KBM-7 (cell line): Measurements from ENCODE around the gene WDR83.
A peak's percentile ranks its signal among the peaks of the same experiment; 100 is the strongest.
"Not testable (repeated sequence)": the region's sequence is repeated elsewhere in the genome, so short reads cannot be mapped to it uniquely, and the experiment has no call there.

Experiments
- DNase-seq: peaks from one replicate; pipeline ENCODE4 v3.0.0-alpha.2; 2015
- in situ Hi-C: fragments of 300-500 bp; cut with MboI; formaldehyde crosslinking; loops from 2 replicates; pipeline ENCODE4 v1.14.3; 2020; ENCODE audit warnings: low sequenced_read_pairs, low pct_unique_long_range_greater_than_20kb, mixed read lengths

WDR83 gene

GRCh38 chr19:12705169-12705568 lies 38.6 kb downstream of the WDR83 start:
- in situ Hi-C loops, result no loop called here
- DNase-seq, result no peak

GRCh38 chr19:12705654-12706331 lies 39.2 kb downstream of the WDR83 start:
- DNase-seq, result no peak
- in situ Hi-C loops, result no loop called here

DNA sequence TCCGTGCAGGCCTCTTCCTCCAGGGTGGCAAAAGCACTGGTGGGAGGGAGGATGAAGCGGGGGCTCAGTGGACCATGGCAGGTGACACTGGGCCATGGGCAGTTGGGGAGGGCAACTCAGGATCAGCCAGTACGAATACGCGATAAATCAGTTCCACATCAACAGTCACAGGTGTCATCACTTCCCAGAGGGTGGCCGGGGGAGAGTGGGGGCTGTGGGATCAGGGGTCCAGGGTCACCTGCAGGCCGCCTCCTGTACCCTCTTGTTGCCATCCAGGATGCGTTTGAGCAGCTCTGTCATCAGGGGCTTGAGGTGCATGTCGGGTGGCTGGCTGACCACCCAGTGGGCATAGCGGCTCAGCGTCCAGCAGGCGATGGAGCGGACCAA lies 39.7 kb downstream of the WDR83 start:
- in situ Hi-C loops, result no loop called here
- no peak for DNase-seq

DNA sequence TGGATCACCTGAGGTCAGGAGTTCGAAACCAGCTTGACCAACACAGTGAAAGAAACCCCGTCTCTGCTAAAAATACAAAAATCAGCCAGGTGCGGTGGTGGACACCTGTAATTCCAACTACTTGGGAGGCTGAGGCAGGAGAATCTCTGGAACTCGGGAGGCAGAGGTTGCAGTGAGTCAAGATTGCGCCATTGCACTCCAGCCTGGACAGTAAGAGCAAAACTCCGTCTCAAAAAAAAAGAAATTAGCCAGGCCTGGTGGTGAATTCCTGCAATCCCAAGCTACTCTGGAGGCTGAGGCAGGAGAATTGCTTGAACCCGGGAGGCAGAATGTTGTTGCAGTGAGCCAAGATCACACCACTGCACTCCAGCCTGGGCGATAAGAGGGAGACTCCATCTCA lies 42.0 kb downstream of the WDR83 start:
- DNase-seq, result no peak
- in situ Hi-C loops, result no loop called here

DNA sequence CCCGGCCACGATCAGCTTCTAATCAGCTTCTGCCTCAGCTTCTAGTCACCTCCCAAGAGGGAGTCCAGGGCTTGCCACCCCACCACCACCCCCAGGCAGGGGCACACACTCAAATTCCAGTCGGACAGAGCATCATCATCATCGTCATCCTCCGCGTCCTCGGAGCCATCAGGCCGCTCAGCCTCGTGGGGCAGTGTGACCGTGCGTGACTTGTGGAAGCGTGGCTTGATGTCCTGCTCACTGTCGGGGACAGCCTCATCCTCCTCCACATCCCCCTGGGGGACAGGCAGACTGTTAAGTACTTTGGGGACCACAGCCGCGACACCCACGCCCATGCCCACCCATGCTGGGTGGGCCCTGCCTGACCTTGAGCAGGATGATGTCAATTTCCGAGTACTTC lies 44.6 kb downstream of the WDR83 start:
- in situ Hi-C loops, result no loop called here
- no peak for DNase-seq

DNA sequence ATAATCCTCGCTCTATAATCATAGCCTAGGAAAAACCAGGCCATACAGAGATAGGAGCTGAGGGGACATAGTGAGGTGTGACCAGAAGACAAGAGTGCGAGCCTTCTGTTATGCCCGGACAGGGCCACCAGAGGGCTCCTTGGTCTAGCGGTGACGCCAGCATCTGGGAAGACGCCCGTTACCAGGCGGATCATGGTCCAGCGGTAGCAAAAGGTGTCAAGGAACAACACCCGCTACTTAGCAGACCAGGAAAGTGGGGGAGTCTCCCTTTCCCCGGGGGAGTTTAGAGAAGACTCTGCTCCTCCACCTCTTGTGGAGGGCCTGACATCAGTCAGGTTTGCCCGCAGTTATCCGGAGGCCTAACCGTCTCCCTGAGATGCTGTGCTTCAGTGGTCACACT lies 45.5 kb downstream of the WDR83 start:
- DNase-seq, in situ Hi-C loops: not testable (repeated sequence)

GRCh38 chr19:12713304-12713703 lies 46.7 kb downstream of the WDR83 start:
- DNase-seq, in situ Hi-C loops: not testable (repeated sequence)

GRCh38 chr19:12715102-12715501 lies 48.5 kb downstream of the WDR83 start:
- no peak for DNase-seq
- in situ Hi-C loops, result no loop called here

- in situ Hi-C loops, result no loop called here
- DNase-seq, result no peak
These were observed 49.3 kb downstream of the WDR83 start for GRCh38 chr19:12715929-12716328.

- in situ Hi-C loops, result no loop called here
- no peak for DNase-seq
These were observed 53.7 kb downstream of the WDR83 start for GRCh38 chr19:12720296-12720695.

- in situ Hi-C loops, result no loop called here
- DNase-seq, result no peak
These were observed 54.4 kb downstream of the WDR83 start for GRCh38 chr19:12720851-12721655.

GRCh38 chr19:12721656-12722565 lies 55.3 kb downstream of the WDR83 start:
- in situ Hi-C loops, result no loop called here
- DNase-seq, result peak; percentile 31

DNA sequence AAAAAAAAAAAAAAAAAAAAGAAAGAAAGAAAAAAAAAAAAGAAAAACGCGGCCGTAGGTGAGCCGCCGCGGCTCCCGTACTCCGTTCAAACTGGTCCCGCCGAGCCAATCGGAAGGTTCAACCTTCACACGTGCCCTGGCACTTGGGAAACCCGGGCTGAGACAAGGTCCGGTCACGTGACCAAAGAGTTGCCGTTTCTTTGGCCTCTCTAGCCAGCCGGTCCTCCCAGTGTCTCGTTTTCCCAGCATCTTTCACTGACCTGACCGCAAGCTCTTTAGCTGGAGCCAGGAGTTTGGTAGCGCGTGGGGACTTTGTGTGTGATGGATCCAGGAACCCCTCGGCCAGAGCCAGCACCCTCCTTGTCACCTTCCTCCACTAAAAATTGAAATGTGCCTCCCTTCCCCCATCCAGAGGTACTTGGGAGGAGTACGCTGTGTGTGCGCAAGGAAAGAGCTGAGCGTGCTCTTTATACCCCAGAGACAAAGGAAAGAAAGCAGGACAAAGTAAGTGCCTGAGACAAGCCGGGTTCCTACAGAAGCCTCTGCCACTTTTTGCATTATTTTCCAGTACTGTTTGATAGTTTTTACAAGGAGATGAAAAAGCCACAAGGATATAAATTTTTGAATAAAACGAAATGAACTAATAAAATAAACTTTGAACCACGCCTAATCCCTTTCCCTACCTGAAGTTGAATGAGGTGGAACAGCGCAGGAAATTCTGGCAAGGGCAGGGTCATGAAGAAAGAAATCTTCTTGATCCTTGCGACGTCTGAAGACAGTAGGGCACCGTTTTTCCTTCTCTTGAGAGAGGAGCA lies 56.2 kb downstream of the WDR83 start:
- in situ Hi-C loops, result no loop called here
- DNase-seq, result peak; percentile 98

DNA sequence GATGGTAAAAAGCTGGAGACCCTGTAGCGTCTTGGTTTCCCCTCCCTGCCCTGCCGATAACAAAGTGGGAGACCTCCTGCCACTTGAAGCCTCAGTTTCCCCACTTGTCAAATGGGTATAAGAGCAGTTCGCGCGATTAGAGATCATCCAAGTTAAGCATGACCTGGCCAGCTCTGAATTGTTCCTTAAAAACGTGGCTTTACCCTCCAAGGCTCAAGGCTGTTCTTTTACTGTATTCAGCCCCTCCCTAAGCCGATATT lies 56.7 kb downstream of the WDR83 start:
- DNase-seq, result no peak
- in situ Hi-C loops, result no loop called here

DNA sequence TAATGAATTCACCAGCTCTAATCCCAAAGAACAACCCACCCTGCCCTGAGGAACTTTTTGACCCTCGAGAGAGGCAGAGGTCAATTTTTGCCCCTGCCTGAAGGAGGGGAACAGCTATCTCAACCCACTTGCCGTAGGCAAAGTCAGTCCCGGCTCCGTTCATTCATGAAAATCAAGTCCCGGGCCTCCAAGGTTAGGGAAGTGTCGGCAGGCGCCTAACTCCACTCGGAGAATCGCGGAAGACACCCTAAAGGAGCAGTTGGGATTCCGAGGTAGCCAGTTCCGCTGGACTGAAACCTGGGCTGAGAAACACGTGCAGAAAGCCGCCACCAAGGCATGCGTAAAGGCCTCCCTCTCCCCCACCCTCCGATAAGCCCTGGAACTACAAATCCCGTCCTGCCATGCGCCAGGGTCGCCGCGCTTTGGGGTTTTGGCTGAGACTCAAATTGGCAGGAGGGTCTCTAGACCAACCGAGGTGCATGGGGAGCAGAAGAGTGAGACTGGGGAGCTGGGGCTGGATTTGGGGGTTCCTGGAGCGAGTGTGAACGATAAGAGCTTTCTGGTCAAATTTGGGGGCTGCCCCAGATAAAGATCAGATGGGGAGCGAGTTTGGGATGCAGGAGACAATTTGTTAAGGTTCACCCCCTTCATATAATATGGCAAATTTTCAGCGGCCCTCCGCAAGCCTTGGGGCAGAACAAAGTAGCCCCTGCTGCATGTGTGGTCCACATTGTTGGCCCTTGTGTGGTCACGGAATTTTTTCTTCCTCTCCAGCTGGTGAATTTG lies 57.2 kb downstream of the WDR83 start, which contains the start of gene TNPO2:
TSS of gene TNPO2 (minus strand) at position 292 of the 786 bp plus-strand sequence. CDS start 2,955 bp downstream, outside the sequence.
- peak; percentile 81 for DNase-seq
- in situ Hi-C loops, result no loop called here
